ENCODE data around the gene BEND7. TPM values are rescaled to one million over a fixed set of nuclear protein-coding genes. Genes with fewer than 3 reads are reported as not detected.

BEND7 gene
- polyA plus RNA-seq, 1 donor, result 7.7 TPM

DNA sequence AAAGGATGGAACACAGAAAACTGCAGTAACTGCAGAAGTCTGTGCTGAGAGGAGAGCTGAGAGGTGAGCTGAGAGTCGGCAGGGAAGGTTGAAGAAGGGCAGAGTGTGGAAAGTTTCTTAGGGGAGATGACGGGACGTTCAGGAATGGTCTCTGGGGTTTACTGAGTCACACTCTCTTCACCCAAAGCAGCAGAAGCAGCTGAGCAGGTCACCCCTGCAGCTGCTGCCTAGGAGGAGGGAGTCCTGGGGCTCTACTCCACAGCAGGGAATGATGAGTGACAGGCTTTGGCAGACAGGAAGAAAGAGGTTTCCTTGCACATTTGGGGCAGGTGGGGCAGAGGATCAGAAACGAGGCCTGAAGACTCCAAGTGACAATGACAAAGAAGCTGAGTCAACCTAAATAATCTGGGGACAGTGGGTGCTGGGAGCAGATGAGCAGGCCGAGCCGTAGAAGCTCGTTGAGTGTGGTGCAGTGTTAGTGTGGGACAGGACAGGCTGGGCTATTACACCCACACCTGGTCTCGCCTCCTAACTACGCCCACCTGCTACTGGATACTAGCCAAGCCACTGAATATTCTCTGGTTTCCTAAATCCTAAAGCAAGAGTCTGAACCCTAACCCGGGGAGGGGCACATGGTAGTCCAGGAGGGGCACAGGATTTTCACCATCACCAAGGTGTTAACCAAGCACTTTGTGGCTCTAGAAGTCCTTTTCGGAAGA, 24.9 kb downstream of the BEND7 start:
- Histone ChIP-seq H3K9me3 (ENCODE audit: control insufficient read depth, low read depth, low read length) (no peaks in the 10 kb centered on the region), H3K36me3 (ENCODE audit: control insufficient read depth, insufficient read depth, low read length) (no peaks in the 10 kb centered on the region), H3K4me1 (ENCODE audit: control insufficient read depth, insufficient read depth, low read length) (no peaks in the 10 kb centered on the region), H3K4me3 (ENCODE audit: low read length) (no peak overlapping the region), H3K27me3 (ENCODE audit: control insufficient read depth, insufficient read depth, low read length) (no peaks in the 10 kb centered on the region), H3K27ac (ENCODE audit: low read length) (no peak overlapping the region)
- no peak for DNase-seq
- WGBS (ENCODE audit: insufficient coverage, low lambda C conversion rate), result 100% methylated on average over 1 of the region's 11 CpGs

DNA sequence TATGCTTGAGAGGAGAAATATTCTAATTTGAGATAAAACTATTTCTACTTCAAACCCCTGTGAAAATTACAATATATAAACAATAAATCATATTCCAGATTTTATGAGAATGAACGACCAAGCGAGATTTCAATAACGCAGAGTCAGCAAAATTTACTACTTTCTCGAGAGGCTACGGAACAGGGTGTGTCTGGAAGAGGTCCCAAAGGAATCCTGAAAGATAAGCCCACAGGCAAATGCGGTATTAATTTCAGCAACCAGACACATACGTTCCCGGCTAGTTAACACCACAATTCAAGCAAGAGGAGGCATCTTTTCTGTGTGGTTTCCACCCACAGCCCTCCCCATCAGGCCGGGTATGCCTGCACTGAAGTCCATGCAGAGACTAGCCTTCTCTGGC, 26.4 kb downstream of the BEND7 start:
- Histone ChIP-seq H3K27me3 (ENCODE audit: control insufficient read depth, insufficient read depth, low read length) (no peaks in the 10 kb centered on the region), H3K4me3 (ENCODE audit: low read length) (no peak overlapping the region), H3K9me3 (ENCODE audit: control insufficient read depth, low read depth, low read length) (no peaks in the 10 kb centered on the region), H3K4me1 (ENCODE audit: control insufficient read depth, insufficient read depth, low read length) (no peaks in the 10 kb centered on the region), H3K36me3 (ENCODE audit: control insufficient read depth, insufficient read depth, low read length) (no peaks in the 10 kb centered on the region), H3K27ac (ENCODE audit: low read length) (no peak overlapping the region)
- no peak for DNase-seq
- 76% methylated on average over 5 of the region's 9 CpGs for WGBS (ENCODE audit: insufficient coverage, low lambda C conversion rate)

DNA sequence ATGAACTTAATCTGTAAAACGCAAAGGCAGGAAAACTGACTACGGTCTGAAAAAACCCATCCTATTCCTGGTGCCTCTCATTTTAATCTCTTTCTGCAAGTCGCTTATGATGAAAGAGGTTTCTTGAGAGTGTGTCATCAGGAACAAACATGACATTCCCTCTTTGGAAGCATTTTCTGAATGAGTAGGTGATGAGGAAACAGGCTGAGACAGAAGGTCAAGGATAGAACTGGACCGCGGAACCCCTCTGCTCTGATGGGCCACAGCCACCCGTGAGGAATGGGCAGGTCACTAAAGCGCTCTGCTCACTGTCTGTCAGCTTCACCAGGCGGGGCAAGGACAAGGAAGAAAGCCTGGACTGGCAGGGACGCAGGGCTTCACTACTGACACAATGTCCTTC, 28.6 kb downstream of the BEND7 start:
- DNase-seq, result peak in 1 of 2 donors; percentile 5
- no peaks in the 10 kb centered on the region for H3K36me3 ChIP-seq (ENCODE audit: control insufficient read depth, insufficient read depth, low read length)
- WGBS (ENCODE audit: insufficient coverage, low lambda C conversion rate), result 100% methylated on average over 3 of the region's 9 CpGs
- no peaks in the 10 kb centered on the region for H3K27me3 ChIP-seq (ENCODE audit: control insufficient read depth, insufficient read depth, low read length)
- H3K4me1 ChIP-seq (ENCODE audit: control insufficient read depth, insufficient read depth, low read length), result no peaks in the 10 kb centered on the region
- no peak overlapping the region for H3K27ac ChIP-seq (ENCODE audit: low read length)
- H3K9me3 ChIP-seq (ENCODE audit: control insufficient read depth, low read depth, low read length), result no peaks in the 10 kb centered on the region
- H3K4me3 ChIP-seq (ENCODE audit: low read length), result no peak overlapping the region

DNA sequence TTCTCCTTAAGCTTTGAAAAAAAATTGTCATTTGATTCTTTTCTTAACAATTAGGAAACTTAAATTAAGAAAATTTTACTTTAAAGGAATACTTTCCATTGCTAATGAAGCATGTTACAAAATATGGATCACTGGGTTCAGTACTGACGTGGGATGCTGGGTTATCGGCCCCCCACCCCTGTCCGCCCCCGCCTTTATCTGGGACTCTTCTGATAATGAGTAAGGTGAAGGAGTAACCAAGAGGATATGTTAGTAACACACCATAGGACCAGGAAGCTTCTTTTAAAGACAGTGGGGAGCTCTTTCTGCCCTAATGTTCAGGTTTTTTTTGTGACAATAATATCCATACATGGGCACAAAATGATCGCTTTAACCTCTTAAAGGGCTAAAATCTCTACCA, 29.7 kb downstream of the BEND7 start:
- WGBS (ENCODE audit: insufficient coverage, low lambda C conversion rate), result 100% methylated on average over 1 of the region's 5 CpGs
- no peaks in the 10 kb centered on the region for H3K27me3 ChIP-seq (ENCODE audit: control insufficient read depth, insufficient read depth, low read length)
- H3K9me3 ChIP-seq (ENCODE audit: control insufficient read depth, low read depth, low read length), result no peaks in the 10 kb centered on the region
- H3K27ac ChIP-seq (ENCODE audit: low read length), result no peak overlapping the region
- no peak overlapping the region for H3K4me3 ChIP-seq (ENCODE audit: low read length)
- no peaks in the 10 kb centered on the region for H3K4me1 ChIP-seq (ENCODE audit: control insufficient read depth, insufficient read depth, low read length)
- no peaks in the 10 kb centered on the region for H3K36me3 ChIP-seq (ENCODE audit: control insufficient read depth, insufficient read depth, low read length)
- no peak for DNase-seq

DNA sequence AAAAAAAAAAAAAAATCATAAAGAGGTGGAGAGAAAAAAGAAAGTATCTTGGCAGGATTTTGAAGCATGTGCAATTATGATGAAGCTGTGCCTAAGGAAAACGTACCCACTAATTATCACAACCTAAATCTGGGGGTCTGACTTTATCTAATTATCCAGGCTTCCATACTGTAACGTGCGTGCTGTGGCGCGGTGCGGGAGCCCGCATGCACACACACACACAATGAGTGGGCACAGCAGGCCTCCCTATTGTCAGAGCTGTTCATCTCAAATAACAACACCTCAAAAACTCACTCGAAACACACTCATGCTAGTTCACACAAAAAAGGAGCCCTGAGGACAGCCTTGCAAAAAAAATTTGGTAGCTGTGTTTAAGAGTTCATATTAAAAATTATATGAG, 31.9 kb downstream of the BEND7 start:
- Histone ChIP-seq H3K4me1 (ENCODE audit: control insufficient read depth, insufficient read depth, low read length) (no peaks in the 10 kb centered on the region), H3K4me3 (ENCODE audit: low read length) (no peak overlapping the region), H3K9me3 (ENCODE audit: control insufficient read depth, low read depth, low read length) (no peaks in the 10 kb centered on the region), H3K27ac (ENCODE audit: low read length) (no peak overlapping the region), H3K27me3 (ENCODE audit: control insufficient read depth, insufficient read depth, low read length) (no peaks in the 10 kb centered on the region), H3K36me3 (ENCODE audit: control insufficient read depth, insufficient read depth, low read length) (no peaks in the 10 kb centered on the region)
- no CpG with 5 or more reads among the region's 8 CpGs for WGBS (ENCODE audit: insufficient coverage, low lambda C conversion rate)
- no peak for DNase-seq

DNA sequence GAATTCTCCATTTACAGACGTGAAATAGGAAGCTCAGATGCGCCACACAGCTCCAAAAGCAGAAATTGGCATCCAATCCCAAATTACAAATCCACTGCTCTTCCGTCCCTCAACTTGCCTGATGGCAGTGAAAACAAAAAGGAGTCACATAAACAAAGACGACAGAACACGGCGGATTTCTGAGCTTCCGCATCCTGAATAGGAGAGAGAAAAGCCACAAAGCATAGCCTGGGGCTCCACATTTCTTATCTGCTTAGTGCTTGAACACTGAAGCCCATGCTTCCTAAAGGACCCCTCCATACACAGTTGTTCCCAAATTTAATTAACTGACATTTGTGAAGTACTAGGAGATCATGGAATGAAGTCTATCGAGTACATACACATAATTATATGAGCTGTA, 32.6 kb downstream of the BEND7 start:
- WGBS (ENCODE audit: insufficient coverage, low lambda C conversion rate), result no CpG with 5 or more reads among the region's 8 CpGs
- H3K9me3 ChIP-seq (ENCODE audit: control insufficient read depth, low read depth, low read length), result no peaks in the 10 kb centered on the region
- no peak overlapping the region for H3K4me3 ChIP-seq (ENCODE audit: low read length)
- H3K27ac ChIP-seq (ENCODE audit: low read length), result no peak overlapping the region
- no peaks in the 10 kb centered on the region for H3K36me3 ChIP-seq (ENCODE audit: control insufficient read depth, insufficient read depth, low read length)
- H3K4me1 ChIP-seq (ENCODE audit: control insufficient read depth, insufficient read depth, low read length), result no peaks in the 10 kb centered on the region
- no peak for DNase-seq
- no peaks in the 10 kb centered on the region for H3K27me3 ChIP-seq (ENCODE audit: control insufficient read depth, insufficient read depth, low read length)

DNA sequence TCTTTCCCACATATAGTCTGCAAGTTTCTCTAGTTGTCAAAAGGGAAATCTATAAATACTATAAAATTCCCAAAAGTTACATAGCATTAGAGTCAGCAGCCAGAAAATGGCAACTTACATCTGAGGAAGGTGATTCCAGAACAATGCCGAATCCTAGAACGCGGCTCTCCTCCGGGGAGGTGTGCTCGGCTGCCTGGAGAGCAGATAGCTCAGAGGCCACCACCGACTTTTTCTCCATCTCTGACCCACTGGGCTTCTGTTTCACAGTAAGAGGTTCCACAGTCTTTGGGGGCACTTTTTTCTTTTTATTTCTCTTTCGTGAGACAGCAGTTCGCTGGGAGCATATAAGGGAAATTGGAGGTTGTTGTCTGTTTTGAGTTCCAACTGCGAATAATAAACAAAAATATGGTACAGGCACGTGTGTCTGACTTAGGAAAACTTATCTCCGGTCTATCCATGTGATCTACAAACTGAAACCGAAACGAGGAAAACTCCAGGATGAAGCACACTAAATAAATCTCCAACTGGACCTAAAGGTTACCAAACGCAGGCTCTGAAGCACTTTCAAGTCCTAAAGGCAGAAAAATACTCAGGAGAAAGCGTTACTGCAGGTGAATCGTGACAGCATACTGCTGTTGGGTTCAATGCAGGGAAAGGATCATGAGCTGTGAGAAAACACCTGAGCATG, 36.2 kb downstream of the BEND7 start:
- peak in 1 of 2 donors; percentile 27 for DNase-seq
- Histone ChIP-seq H3K9me3 (ENCODE audit: control insufficient read depth, low read depth, low read length) (no peaks in the 10 kb centered on the region), H3K4me3 (ENCODE audit: low read length) (no peak overlapping the region), H3K27ac (ENCODE audit: low read length) (no peak overlapping the region), H3K4me1 (ENCODE audit: control insufficient read depth, insufficient read depth, low read length) (no peaks in the 10 kb centered on the region), H3K36me3 (ENCODE audit: control insufficient read depth, insufficient read depth, low read length) (no peaks in the 10 kb centered on the region), H3K27me3 (ENCODE audit: control insufficient read depth, insufficient read depth, low read length) (no peaks in the 10 kb centered on the region)
- no CpG with 5 or more reads among the region's 16 CpGs for WGBS (ENCODE audit: insufficient coverage, low lambda C conversion rate)

DNA sequence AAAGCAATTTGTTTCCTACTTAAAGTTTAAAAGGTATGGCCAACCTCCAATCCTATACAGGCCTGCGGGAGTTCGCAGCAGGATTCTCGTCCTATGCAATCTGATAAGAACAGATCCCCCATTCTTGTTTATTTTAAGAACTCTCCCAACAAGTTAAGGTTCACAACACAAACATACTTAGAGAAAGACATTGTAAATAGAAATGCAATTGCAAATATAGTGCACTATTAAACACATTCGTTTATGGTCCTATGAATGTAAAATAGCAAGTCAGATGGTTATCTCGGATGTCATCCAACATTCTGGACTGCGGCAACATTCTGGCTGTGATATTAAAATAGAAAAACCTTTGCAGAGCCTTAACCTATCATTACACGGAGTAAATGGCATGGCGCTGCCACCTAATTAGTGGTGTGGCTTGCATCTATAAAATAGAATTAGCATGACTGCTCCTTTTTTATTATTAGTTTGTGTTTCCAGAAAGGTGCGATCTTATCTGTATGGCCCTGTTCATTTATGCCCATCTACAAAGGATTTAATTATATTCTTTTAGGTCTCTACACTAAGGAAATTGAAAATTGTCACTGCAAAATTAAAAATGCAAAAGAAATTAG, 37.0 kb downstream of the BEND7 start:
- Histone ChIP-seq H3K27me3 (ENCODE audit: control insufficient read depth, insufficient read depth, low read length) (no peaks in the 10 kb centered on the region), H3K36me3 (ENCODE audit: control insufficient read depth, insufficient read depth, low read length) (no peaks in the 10 kb centered on the region), H3K9me3 (ENCODE audit: control insufficient read depth, low read depth, low read length) (no peaks in the 10 kb centered on the region), H3K4me3 (ENCODE audit: low read length) (no peak overlapping the region), H3K4me1 (ENCODE audit: control insufficient read depth, insufficient read depth, low read length) (no peaks in the 10 kb centered on the region), H3K27ac (ENCODE audit: low read length) (no peak overlapping the region)
- 90% methylated on average over 4 of the region's 9 CpGs for WGBS (ENCODE audit: insufficient coverage, low lambda C conversion rate)
- DNase-seq, result no peak

DNA sequence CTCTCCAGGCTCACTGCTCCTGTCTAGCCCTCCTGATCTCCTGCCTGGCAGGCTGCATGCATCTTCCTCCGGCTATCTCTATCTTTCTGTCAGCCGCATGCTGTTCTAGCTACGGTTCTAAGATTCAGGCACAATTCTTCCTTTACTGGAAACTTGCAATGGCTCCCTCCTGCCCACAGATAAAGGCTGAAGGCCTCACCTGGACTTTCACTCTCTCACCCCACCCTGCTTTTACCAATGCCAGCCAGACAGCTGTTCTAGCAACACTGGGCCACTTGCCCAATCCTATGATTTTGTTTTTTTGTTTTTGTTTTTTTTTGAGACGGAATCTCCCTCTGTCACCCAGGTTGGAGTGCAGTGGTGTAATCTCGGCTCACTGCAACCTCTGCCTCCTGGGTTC, 38.3 kb downstream of the BEND7 start:
- no peaks in the 10 kb centered on the region for H3K36me3 ChIP-seq (ENCODE audit: control insufficient read depth, insufficient read depth, low read length)
- H3K27me3 ChIP-seq (ENCODE audit: control insufficient read depth, insufficient read depth, low read length), result no peaks in the 10 kb centered on the region
- H3K9me3 ChIP-seq (ENCODE audit: control insufficient read depth, low read depth, low read length), result no peaks in the 10 kb centered on the region
- no peak overlapping the region for H3K4me3 ChIP-seq (ENCODE audit: low read length)
- H3K27ac ChIP-seq (ENCODE audit: low read length), result no peak overlapping the region
- WGBS (ENCODE audit: insufficient coverage, low lambda C conversion rate), result no CpG with 5 or more reads among the region's 5 CpGs
- no peaks in the 10 kb centered on the region for H3K4me1 ChIP-seq (ENCODE audit: control insufficient read depth, insufficient read depth, low read length)
- no peak for DNase-seq

DNA sequence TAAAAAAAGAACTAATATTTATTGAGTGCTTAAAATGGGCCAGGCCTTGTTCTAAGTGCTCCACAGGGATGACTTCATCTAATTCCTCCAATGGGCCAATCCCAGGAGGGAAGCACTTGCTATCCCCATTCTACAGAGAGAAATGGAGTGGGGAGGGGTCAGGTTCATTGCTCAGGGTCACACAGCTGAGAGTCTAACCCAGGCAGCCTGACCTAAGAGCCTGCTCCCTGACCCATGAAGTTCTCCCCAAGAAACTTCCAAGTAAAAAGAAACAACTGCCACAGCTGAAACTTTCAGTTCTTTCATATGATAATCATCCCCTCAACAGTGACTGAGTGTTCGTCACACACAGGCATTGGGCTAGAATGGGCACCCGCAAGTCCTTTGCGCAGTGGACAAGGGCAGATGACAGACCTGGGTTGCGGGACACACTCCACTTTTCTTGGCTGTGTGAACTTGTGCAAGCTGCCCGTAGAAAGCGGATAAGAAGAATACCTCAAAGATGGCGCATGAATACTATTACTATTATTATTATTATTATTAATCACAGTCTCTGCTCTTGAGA, 39.7 kb downstream of the BEND7 start:
- 100% methylated on average over 3 of the region's 7 CpGs for WGBS (ENCODE audit: insufficient coverage, low lambda C conversion rate)

More for the DNA sequence above, 39.7 kb downstream of the BEND7 start:
- no peak overlapping the region for H3K27ac ChIP-seq (ENCODE audit: low read length)
- no peaks in the 10 kb centered on the region for H3K36me3 ChIP-seq (ENCODE audit: control insufficient read depth, insufficient read depth, low read length)
- no peak for DNase-seq
- no peak overlapping the region for H3K4me3 ChIP-seq (ENCODE audit: low read length)
- H3K27me3 ChIP-seq (ENCODE audit: control insufficient read depth, insufficient read depth, low read length), result no peaks in the 10 kb centered on the region
- H3K9me3 ChIP-seq (ENCODE audit: control insufficient read depth, low read depth, low read length), result no peaks in the 10 kb centered on the region
- no peaks in the 10 kb centered on the region for H3K4me1 ChIP-seq (ENCODE audit: control insufficient read depth, insufficient read depth, low read length)

Measured in large intestine (tissue), 3 donors.